WTC11 (cell line): ENCODE data around the gene SOX9. TPM values are rescaled to one million over a fixed set of nuclear protein-coding genes. Genes with fewer than 3 reads are reported as not detected.

Source experiments
- ATAC-seq: fragments of 200-7000 bp; cut with Tn5 transposase; 2 replicates; pipeline ENCODE4 v1.10.0; 2021; ENCODE audit warnings: mild to moderate bottlenecking, moderate library complexity
- CTCF ChIA-PET: fragments of 300-600 bp; sonication (Branson Sonifier 250); formaldehyde crosslinking; loops from one replicate; lab custom pipeline; 2021; ENCODE audit warnings: antibody characterized with exemption; lab: Charles Lee
- POLR2A ChIA-PET: fragments of 350-600 bp; sonication (Branson Sonifier 250); formaldehyde crosslinking; loops from one replicate; lab custom pipeline; 2021; ENCODE audit warnings: antibody characterized with exemption; lab: Charles Lee
- DNase-seq: peaks from one replicate; pipeline ENCODE4 v3.0.0; 2021; ENCODE audit warnings: low spot score
- H3K27ac Mint-ChIP-seq: 2 replicates; pipeline ENCODE4 v1.8.0; 2021; ENCODE audit warnings: mixed read lengths
- H3K27me3 Mint-ChIP-seq: 2 replicates; pipeline ENCODE4 v1.8.0; 2021; ENCODE audit warnings: low read depth, mild to moderate bottlenecking, moderate library complexity, mixed read lengths
- H3K36me3 Mint-ChIP-seq: 2 replicates; pipeline ENCODE4 v1.8.0; 2021; ENCODE audit warnings: mixed read lengths
- H3K4me1 Mint-ChIP-seq: 2 replicates; pipeline ENCODE4 v1.8.0; 2022; ENCODE audit warnings: mixed read lengths
- H3K4me3 Mint-ChIP-seq: 2 replicates; pipeline ENCODE4 v1.8.0; 2021; ENCODE audit warnings: mild to moderate bottlenecking, moderate library complexity, mixed read lengths
- H3K9me3 Mint-ChIP-seq: 2 replicates; pipeline ENCODE4 v1.8.0; 2021; ENCODE audit warnings: mixed read lengths
- ARID4B ChIP-seq: sonication (generic); formaldehyde crosslinking; IDR thresholded peaks from 2 replicates; pipeline ENCODE4 v1.8.0; 2023; ENCODE audit warnings: missing genetic modification reagents, mild to moderate bottlenecking, borderline replicate concordance
- ATF6 ChIP-seq: sonication (generic); formaldehyde crosslinking; IDR thresholded peaks from 2 replicates; pipeline ENCODE4 v1.8.1; 2023; ENCODE audit warnings: mild to moderate bottlenecking, missing genetic modification reagents
- ELF4 ChIP-seq: sonication (generic); formaldehyde crosslinking; IDR thresholded peaks from 2 replicates; pipeline ENCODE4 v1.8.1; 2022; ENCODE audit warnings: low read depth, mild to moderate bottlenecking, moderate library complexity, missing genetic modification reagents
- ESRRA ChIP-seq: sonication (generic); formaldehyde crosslinking; IDR thresholded peaks from 2 replicates; pipeline ENCODE4 v1.8.1; 2022; ENCODE audit warnings: mild to moderate bottlenecking, missing genetic modification reagents, borderline replicate concordance
- FOXP1 ChIP-seq: sonication (generic); formaldehyde crosslinking; IDR thresholded peaks from 2 replicates; pipeline ENCODE4 v1.8.0; 2022; ENCODE audit warnings: missing genetic modification reagents, mild to moderate bottlenecking, moderate library complexity, borderline replicate concordance
- GRHL2 ChIP-seq: fragments of 250-450 bp; sonication (Bioruptor Pico); IDR thresholded peaks from 2 replicates; pipeline ENCODE4 v1.8.0; 2022; ENCODE audit warnings: mild to moderate bottlenecking, moderate library complexity; ENCODE audit not compliant: insufficient replicate concordance, severe bottlenecking
- GTF2I ChIP-seq: fragments of 250-450 bp; sonication (Bioruptor Pico); conservative IDR thresholded peaks from 2 replicates; pipeline ENCODE4 v1.4.0; 2021; ENCODE audit warnings: mild to moderate bottlenecking
- HMGXB4 ChIP-seq: sonication (generic); formaldehyde crosslinking; IDR thresholded peaks from 2 replicates; pipeline ENCODE4 v1.8.1; 2023; ENCODE audit warnings: mild to moderate bottlenecking, moderate library complexity, missing genetic modification reagents
- IRF1 ChIP-seq: sonication (generic); formaldehyde crosslinking; IDR thresholded peaks from 2 replicates; pipeline ENCODE4 v1.8.0; 2023; ENCODE audit warnings: missing genetic modification reagents
- MXD4 ChIP-seq: fragments of 250-450 bp; sonication (Bioruptor Pico); IDR thresholded peaks from 2 replicates; pipeline ENCODE4 v1.8.0; 2021; ENCODE audit warnings: mild to moderate bottlenecking, moderate library complexity, borderline replicate concordance
- NFATC4 ChIP-seq: fragments of 250-450 bp; sonication (Bioruptor Pico); IDR thresholded peaks from 2 replicates; pipeline ENCODE4 v1.9.0; 2021; ENCODE audit warnings: mild to moderate bottlenecking
- NR3C1 ChIP-seq: sonication (generic); formaldehyde crosslinking; conservative IDR thresholded peaks from 2 replicates; pipeline ENCODE4 v1.8.1; 2023; ENCODE audit warnings: low read depth, mild to moderate bottlenecking, missing genetic modification reagents
- PRDM15 ChIP-seq: sonication (generic); formaldehyde crosslinking; IDR thresholded peaks from 2 replicates; pipeline ENCODE4 v1.8.0; 2022; ENCODE audit warnings: missing genetic modification reagents
- PRRX2 ChIP-seq: fragments of 250-450 bp; sonication (Bioruptor Pico); IDR thresholded peaks from 2 replicates; pipeline ENCODE4 v1.8.0; 2021; ENCODE audit warnings: mild to moderate bottlenecking
- SMAD3 ChIP-seq: sonication (generic); formaldehyde crosslinking; IDR thresholded peaks from 2 replicates; pipeline ENCODE4 v1.8.0; 2022; ENCODE audit warnings: missing genetic modification reagents, mild to moderate bottlenecking, borderline replicate concordance
- TEAD1 ChIP-seq: sonication (generic); formaldehyde crosslinking; IDR thresholded peaks from 2 replicates; pipeline ENCODE4 v1.8.0; 2022; ENCODE audit warnings: mild to moderate bottlenecking, missing genetic modification reagents
- ZBTB21 ChIP-seq: sonication (generic); formaldehyde crosslinking; IDR thresholded peaks from 2 replicates; pipeline ENCODE4 v1.8.1; 2023; ENCODE audit warnings: mild to moderate bottlenecking, missing genetic modification reagents, borderline replicate concordance
- ZNF281 ChIP-seq: sonication (generic); formaldehyde crosslinking; IDR thresholded peaks from 2 replicates; pipeline ENCODE4 v1.8.0; 2023; ENCODE audit warnings: mild to moderate bottlenecking, missing genetic modification reagents
- ZNF317 ChIP-seq: sonication (generic); formaldehyde crosslinking; IDR thresholded peaks from 2 replicates; pipeline ENCODE4 v1.8.1; 2023; ENCODE audit warnings: low read depth, mild to moderate bottlenecking, moderate library complexity, missing genetic modification reagents, borderline replicate concordance
- ZNF396 ChIP-seq: fragments of 250-450 bp; sonication (Bioruptor Pico); IDR thresholded peaks from 2 replicates; pipeline ENCODE4 v1.8.0; 2021; ENCODE audit warnings: mild to moderate bottlenecking, moderate library complexity, borderline replicate concordance
- ZNF423 ChIP-seq: fragments of 250-450 bp; sonication (Bioruptor Pico); IDR thresholded peaks from 2 replicates; pipeline ENCODE4 v2.1.2; 2022; ENCODE audit warnings: mild to moderate bottlenecking, moderate library complexity
- total RNA-seq: library from RNA; stranded (reverse); gene quantifications from 3 replicates; pipeline ENCODE4 v1.2.3, GENCODE V29; 2021

The SOX9 gene
- total RNA-seq, 1 experiment from 2014 or later = 8.1 TPM

- Mint-ChIP-seq H3K27me3 (peaks cover 52% of the 10 kb centered on the region), H3K4me1 (peaks cover 51% of the 10 kb centered on the region), H3K4me3 (peak overlapping the region; percentile 95), H3K9me3 (no peaks in the 10 kb centered on the region), H3K27ac (no peak overlapping the region), H3K36me3 (peaks cover 7% of the 10 kb centered on the region)
- ATAC-seq = peak; percentile 3; the same call in 1 of the 2 replicates
- ChIA-PET POLR2A (interaction anchor here (1.0 to 3.2 kb wide), 10 partner anchors 10 to 436 kb away, joined by 3 to 13 read pairs (median 4); no protein-coding TSS in a partner anchor), CTCF (interaction anchor here (0.6 to 3.8 kb wide), 21 partner anchors 14 to 1037 kb away, joined by 3 to 28 read pairs (median 4); no protein-coding TSS in a partner anchor)
- DNase-seq = peak; percentile 60
- TF ChIP-seq SMAD3 (no peak), IRF1 (CRISPR knock-in tag) (no peak), ZNF317 (CRISPR knock-in tag) (no peak), FOXP1 (CRISPR knock-in tag) (no peak), GTF2I (CRISPR knock-in tag) (no peak), MXD4 (no peak), TEAD1 (CRISPR knock-in tag) (no peak), ZNF423 (no peak), ZBTB21 (CRISPR knock-in tag) (no peak), GRHL2 (CRISPR knock-in tag) (no peak), NR3C1 (CRISPR knock-in tag) (no peak), ZNF396 (CRISPR knock-in tag) (no peak), ESRRA (CRISPR knock-in tag) (no peak), PRRX2 (CRISPR knock-in tag) (no peak), PRDM15 (CRISPR knock-in tag) (no peak), NFATC4 (CRISPR knock-in tag) (no peak), ATF6 (CRISPR knock-in tag) (no peak), ARID4B (CRISPR knock-in tag) (0 out of 2 replicates have a peak, but pooled peaks have one; percentile 75), ELF4 (CRISPR knock-in tag) (no peak), HMGXB4 (CRISPR knock-in tag) (peak; percentile 65), ZNF281 (CRISPR knock-in tag) (no peak)
These were observed 567 bp downstream of the SOX9 start for GRCh38 chr17:72121164-72122009.
